ENCODE data around the gene SLC66A2.

Gene SLC66A2

DNA sequence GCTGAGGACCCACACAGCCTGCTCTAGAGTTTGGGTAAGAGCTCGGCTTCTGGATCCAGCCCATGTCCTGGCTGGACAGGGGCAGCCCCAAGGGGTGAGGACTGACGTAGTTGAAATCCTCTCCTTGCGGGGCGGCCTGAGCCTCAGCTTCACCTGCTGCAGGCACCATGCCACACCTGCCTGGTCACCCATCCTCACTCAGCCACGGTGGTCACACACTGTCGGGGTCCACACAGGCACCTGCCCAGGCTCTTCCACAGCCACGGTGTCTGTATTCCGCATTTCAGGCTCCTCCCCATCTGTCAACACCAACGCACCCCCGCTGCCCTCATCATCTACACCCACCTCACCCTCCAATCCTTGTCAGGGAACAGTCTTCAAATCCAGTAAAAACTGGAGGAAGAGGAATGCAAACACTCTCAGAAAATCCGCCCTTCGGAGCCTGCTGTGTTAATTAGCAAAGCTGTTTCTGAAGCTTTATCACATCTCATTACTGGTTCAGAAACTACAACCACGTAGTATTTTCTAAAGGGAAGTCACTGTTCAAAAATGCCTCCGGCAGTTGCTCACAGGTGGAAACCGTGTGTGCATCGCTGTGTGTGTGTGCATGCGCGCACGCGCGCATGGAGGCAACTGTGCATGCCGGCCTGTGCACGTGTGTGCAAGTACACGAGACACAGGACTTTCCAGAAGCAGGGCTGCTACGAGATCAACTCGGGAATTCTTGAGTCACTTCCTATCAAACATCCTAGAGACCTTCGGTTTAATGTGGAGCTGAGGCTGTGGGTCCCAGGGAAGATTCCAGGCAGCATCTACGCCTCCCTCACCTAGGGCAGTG is 38.2 kb downstream of the SLC66A2 start:
- no peak overlapping the region for H3K4me3 ChIP-seq (replicated peaks; ENCODE audit: insufficient read depth, low read length)
- TF ChIP-seq POLR2AphosphoS5 (IDR thresholded peaks at IDR 0.05; ENCODE audit: low read depth) = no peak
- TF ChIP-seq SPI1 (IDR thresholded peaks at IDR 0.05; ENCODE audit: borderline replicate concordance, low read depth) = no peak
- TF ChIP-seq GABPA (IDR thresholded peaks at IDR 0.05; ENCODE audit: low read depth) = no peak
- TF ChIP-seq, protein P1, sequence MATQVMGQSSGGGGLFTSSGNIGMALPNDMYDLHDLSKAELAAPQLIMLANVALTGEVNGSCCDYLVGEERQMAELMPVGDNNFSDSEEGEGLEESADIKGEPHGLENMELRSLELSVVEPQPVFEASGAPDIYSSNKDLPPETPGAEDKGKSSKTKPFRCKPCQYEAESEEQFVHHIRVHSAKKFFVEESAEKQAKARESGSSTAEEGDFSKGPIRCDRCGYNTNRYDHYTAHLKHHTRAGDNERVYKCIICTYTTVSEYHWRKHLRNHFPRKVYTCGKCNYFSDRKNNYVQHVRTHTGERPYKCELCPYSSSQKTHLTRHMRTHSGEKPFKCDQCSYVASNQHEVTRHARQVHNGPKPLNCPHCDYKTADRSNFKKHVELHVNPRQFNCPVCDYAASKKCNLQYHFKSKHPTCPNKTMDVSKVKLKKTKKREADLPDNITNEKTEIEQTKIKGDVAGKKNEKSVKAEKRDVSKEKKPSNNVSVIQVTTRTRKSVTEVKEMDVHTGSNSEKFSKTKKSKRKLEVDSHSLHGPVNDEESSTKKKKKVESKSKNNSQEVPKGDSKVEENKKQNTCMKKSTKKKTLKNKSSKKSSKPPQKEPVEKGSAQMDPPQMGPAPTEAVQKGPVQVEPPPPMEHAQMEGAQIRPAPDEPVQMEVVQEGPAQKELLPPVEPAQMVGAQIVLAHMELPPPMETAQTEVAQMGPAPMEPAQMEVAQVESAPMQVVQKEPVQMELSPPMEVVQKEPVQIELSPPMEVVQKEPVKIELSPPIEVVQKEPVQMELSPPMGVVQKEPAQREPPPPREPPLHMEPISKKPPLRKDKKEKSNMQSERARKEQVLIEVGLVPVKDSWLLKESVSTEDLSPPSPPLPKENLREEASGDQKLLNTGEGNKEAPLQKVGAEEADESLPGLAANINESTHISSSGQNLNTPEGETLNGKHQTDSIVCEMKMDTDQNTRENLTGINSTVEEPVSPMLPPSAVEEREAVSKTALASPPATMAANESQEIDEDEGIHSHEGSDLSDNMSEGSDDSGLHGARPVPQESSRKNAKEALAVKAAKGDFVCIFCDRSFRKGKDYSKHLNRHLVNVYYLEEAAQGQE (IDR thresholded peaks at IDR 0.05; ENCODE audit: insufficient replicate concordance, low read depth) = no peak
- TF ChIP-seq, protein P2, sequence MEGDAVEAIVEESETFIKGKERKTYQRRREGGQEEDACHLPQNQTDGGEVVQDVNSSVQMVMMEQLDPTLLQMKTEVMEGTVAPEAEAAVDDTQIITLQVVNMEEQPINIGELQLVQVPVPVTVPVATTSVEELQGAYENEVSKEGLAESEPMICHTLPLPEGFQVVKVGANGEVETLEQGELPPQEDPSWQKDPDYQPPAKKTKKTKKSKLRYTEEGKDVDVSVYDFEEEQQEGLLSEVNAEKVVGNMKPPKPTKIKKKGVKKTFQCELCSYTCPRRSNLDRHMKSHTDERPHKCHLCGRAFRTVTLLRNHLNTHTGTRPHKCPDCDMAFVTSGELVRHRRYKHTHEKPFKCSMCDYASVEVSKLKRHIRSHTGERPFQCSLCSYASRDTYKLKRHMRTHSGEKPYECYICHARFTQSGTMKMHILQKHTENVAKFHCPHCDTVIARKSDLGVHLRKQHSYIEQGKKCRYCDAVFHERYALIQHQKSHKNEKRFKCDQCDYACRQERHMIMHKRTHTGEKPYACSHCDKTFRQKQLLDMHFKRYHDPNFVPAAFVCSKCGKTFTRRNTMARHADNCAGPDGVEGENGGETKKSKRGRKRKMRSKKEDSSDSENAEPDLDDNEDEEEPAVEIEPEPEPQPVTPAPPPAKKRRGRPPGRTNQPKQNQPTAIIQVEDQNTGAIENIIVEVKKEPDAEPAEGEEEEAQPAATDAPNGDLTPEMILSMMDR (IDR thresholded peaks at IDR 0.05; ENCODE audit: insufficient read depth, low read length) = no peak
- DNase-seq (ENCODE audit: low read depth in 1 of 2, low spot score in 1 of 2) = no peak
- H3K27me3 ChIP-seq (ENCODE audit: insufficient read depth, poor library complexity, severe bottlenecking) = no peaks in the 10 kb centered on the region
- H3K27ac ChIP-seq (replicated peaks) = no peak overlapping the region

DNA sequence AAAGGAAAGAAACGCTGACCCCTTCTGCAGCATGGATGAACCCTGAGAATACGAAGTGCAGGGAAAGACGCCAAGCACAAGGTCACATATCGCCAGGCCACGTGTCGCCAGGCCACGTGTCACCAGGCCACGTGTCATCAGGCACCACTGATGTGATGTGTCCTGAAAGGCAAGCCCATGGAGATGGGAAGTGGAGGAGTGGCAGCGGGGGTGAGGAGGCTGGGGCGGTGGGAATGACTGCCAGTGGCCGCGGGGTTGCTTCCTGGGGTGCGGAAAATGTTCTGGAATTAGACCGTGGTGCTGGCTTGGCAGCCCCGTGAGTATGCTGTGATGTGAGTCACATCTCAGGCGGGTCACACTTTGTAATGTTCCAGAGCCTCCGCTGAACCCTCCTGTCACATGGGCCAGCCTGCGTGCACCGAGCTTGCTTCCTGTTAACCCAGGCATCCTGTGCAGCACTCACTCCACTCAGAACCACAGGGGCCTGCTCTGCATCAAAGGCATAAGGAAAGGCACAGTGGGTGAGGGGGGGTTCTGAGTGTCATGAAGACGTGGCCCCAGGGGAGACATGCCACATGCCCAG is 39.0 kb downstream of the SLC66A2 start:
- no peak for DNase-seq (ENCODE audit: low read depth in 1 of 2, low spot score in 1 of 2)
- TF ChIP-seq, protein P2 (IDR thresholded peaks at IDR 0.05; ENCODE audit: insufficient read depth, low read length) = no peak
- no peak for TF ChIP-seq POLR2AphosphoS5 (IDR thresholded peaks at IDR 0.05; ENCODE audit: low read depth)
- TF ChIP-seq, protein P1 (IDR thresholded peaks at IDR 0.05; ENCODE audit: insufficient replicate concordance, low read depth) = no peak
- no peak for TF ChIP-seq GABPA (IDR thresholded peaks at IDR 0.05; ENCODE audit: low read depth)
- no peak for TF ChIP-seq SPI1 (IDR thresholded peaks at IDR 0.05; ENCODE audit: borderline replicate concordance, low read depth)
- Histone ChIP-seq H3K4me3 (replicated peaks; ENCODE audit: insufficient read depth, low read length) (no peak overlapping the region), H3K27me3 (ENCODE audit: insufficient read depth, poor library complexity, severe bottlenecking) (no peaks in the 10 kb centered on the region), H3K27ac (replicated peaks) (no peak overlapping the region)

DNA sequence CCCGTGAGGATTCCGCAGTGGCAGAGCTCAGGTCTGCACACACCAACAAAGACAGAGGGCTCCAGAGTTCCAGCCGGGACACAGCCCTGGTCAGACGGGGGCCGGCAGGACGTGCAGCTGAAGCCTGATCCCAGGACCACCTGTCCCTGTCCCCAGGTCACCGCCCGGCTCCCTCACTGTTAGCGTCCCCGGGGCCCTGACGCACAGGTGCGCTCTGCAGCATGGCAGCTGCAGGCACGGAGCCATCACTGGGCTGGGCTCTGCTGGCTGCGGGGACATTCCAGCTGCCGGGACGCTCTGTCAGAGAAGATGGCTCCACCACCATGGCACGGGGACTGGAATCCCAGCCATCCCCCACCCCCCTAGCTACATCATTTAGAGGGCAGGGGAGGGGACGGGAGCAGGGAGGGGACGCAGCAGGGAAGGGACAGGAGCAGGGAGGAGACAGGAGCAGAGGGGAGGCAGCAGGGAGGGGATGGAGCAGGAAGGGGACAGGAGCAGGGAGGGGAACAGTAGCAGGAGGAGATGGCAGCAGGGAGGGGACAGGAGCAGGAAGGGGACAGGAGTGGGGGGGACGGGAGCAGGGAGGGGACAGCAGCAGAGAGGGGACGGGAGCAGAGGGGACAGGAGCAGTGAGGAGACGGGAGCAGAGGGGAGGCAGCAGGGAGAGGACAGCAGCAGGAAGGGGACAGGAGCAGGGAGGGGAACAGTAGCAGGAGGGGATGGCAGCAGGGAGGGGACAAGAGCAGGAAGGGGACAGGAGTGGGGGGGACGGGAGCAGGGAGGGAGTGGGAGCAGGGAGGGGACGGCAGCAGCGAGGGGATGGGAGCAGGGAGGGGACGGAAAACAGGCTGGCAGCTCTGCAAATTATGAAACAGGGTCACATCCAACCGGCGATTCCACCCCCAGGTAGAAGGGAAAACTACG is 39.8 kb downstream of the SLC66A2 start:
- Histone ChIP-seq H3K4me3 (replicated peaks; ENCODE audit: insufficient read depth, low read length) (no peak overlapping the region), H3K27me3 (ENCODE audit: insufficient read depth, poor library complexity, severe bottlenecking) (no peaks in the 10 kb centered on the region), H3K27ac (replicated peaks) (no peak overlapping the region)
- TF ChIP-seq, protein P1 (IDR thresholded peaks at IDR 0.05; ENCODE audit: insufficient replicate concordance, low read depth) = no peak
- no peak for TF ChIP-seq POLR2AphosphoS5 (IDR thresholded peaks at IDR 0.05; ENCODE audit: low read depth)
- TF ChIP-seq, protein P2 (IDR thresholded peaks at IDR 0.05; ENCODE audit: insufficient read depth, low read length) = no peak
- TF ChIP-seq GABPA (IDR thresholded peaks at IDR 0.05; ENCODE audit: low read depth) = no peak
- TF ChIP-seq SPI1 (IDR thresholded peaks at IDR 0.05; ENCODE audit: borderline replicate concordance, low read depth) = no peak
- DNase-seq (ENCODE audit: low read depth in 1 of 2, low spot score in 1 of 2) = no peak
